ENCODE data around the gene KNDC1.

Gene KNDC1

DNA sequence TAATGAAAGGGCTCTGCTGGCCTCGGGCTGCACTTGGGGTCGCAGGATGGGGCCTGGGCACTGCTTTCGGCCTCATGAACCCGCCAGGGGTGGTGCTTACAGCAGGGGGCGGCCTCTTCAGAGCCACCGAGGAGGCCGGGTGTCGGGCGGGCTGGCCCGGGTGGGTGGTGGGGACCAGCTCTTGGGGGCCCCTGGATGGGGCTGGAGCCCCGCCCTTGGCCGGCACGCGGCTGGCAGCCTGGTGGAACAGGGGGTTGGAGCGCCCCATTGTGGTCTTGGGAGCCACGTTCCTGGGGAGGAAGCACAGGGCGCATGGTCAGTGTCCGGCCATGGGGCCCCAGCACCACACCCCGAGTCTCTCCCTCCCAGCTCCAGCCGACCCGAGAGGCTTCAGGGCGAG lies 107.8 kb downstream of the KNDC1 start:
- DNase-seq: no peak

DNA sequence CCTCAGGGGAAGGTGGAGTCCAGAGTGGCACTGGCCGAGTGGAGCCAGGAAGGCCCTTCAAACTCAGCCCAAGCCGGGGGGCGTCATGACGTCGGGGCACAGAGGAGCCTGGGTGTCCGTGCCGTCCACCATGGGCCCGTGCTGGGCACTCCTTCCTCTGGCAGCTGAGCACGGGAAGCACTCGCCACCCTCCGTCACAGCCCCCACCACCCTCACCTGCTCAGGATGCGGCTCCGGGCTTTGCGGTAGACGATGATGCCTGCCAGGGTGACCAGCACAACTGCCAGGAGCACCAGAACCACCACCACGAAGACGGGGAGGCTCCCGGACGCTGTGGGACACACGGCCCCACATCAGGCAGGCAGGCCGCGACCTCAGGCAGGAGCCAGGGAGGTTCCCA lies 108.5 kb downstream of the KNDC1 start:
- DNase-seq: no peak

DNA sequence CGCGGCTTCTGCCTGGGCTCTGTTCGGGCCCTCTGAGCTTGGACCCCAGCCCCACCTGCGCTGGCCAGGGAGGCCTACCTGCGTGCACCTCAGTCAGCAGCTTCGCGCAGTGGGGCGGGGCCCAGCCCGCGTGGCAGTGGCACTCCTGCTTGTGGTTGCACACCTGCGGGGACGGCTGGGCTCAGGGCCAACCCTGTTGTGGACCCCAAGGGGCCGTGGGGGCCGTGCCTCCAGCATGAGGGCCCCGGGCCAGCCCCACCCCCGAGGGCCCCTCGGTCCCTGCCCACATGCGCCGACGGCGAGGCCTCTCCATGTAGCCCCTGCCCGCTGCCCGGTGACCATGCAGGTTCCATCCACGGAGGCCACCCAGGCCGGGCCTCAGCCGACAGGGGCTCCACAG lies 109.3 kb downstream of the KNDC1 start:
- no peak for DNase-seq

DNA sequence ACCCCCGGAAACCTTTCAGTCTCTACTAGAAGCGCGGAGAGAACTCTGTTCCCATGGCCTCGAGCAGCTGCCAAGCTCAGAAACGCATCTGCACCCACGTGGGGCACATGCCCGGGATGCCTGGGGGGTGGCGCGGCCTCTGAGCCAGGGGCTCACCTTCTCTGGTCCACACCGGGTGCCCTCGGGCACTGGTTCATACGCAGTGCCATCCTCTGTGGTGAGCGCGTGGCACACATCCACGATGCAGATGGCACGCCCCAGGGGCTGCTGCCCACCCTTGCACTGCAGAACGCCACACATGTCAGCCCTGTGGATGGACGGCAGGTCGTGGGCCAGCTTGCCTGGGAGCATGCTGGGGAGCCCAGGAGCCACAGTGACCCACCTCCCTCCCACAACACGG lies 110.2 kb downstream of the KNDC1 start:
- DNase-seq: no peak

DNA sequence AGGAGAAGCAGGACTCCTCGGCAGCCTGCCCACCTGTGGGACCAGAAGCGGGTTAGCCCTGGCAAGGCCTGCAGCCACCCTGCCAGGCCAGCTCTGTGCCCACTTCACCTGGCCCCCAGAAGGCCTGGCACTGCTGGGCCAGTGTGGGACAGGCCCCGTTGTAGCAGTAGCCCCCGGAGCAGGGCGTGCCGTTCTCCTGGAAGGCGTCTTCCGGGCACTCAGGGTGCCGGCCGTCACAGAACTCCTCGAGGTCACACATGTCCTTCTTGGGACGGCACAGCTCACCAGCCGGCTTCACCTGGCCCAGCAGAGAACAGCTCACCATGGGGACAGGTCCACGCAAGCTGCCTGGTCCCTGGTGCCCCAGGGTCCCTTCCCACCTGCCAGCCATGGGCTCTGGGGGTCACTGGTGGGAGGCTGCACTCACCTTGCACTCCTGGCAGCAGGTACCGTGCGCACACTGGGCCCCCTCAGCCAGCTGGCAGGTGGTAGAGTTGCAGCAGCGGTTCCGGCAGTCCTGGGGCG lies 110.8 kb downstream of the KNDC1 start:
- DNase-seq: no peak

DNA sequence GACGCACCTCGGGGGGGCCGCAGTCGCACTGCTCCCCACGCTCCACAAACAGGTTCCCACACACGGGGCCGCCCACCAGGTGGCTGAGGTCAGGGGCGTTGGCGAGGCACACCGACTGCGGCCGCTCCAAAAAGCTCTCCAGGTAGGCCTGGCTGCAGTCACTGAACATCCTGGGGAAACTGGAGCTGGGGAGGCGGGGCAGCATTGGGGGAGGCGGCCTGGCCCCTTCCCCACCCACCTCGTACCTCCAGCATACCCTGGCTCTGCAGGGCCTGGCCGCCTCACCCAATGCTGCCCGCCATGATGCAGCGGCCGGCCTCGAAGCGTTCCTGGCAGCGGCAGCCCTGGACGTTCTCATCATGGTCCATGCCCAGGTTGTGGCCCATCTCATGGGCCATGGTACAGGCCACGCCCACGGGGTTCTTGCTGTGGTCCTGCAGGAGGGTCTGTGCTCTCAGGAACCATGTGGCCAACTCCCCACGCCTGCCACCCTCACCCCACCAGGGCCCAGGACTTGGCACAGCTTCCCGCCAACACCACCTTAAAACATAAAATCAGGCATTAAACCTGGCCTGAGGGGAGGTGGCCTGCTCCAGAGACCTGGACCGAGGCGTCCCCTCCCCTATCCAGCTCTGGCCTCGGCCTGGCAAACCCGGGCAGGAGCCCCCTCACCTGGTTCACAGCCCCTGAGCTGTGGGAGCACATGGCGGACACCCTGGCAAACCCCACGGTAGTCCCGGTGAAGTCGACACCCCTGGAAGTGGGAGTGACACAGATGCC lies 111.7 kb downstream of the KNDC1 start:
- no peak for DNase-seq

DNA sequence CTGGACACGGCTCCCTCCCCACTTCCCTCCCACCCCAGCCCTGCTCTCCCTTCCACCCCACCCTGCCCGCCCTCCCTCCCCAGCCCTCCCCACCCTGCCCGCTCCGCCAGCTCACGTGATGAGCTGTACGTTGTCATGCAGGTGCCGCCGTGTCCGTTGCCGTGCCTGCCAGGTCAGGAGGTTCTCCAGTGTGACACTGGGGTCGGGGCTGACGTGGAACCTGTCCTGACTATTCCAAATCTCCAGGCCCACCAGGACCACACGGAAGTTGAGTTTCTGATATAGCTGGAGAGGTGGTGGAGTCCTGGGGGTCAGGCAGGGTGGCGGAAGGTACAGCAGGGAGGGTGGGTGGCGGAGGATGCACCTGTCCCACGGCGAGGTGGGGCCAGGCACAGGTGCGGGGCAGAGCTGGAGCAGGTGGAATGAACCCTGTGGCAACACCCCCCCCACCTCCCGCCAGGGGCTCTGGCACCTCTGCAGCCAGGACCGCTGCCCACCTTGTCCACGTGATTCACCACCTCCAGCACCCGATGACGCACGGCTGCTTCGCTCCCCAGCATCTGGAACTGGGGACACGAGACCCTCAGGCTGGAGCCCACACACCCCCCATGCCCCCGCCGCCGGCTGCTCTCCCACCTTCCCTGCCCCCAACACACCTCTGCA lies 112.4 kb downstream of the KNDC1 start:
- no peak for DNase-seq

DNA sequence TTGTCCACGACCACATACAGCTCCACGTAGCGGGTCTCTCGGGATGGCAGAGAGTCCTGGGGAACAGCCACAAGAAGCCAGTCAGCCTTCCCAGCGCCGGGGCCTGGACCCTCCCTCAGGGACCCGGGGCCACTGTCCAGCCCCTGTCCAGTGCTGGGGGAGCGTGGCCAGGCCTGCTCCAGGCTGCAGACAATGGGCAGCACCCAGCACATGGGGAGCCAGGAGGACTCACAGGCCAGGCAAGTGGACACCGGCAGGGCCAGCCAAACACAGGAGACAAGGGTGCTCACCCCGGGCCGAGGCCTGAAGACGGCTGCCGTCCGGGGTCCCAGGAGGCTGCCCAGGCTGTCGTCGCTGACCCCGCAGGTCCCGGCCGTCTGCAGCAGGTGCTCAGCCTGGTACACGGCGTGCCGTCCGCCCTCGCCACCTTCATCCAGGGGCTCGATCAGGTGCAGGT lies 113.0 kb downstream of the KNDC1 start:
- no peak for DNase-seq

DNA sequence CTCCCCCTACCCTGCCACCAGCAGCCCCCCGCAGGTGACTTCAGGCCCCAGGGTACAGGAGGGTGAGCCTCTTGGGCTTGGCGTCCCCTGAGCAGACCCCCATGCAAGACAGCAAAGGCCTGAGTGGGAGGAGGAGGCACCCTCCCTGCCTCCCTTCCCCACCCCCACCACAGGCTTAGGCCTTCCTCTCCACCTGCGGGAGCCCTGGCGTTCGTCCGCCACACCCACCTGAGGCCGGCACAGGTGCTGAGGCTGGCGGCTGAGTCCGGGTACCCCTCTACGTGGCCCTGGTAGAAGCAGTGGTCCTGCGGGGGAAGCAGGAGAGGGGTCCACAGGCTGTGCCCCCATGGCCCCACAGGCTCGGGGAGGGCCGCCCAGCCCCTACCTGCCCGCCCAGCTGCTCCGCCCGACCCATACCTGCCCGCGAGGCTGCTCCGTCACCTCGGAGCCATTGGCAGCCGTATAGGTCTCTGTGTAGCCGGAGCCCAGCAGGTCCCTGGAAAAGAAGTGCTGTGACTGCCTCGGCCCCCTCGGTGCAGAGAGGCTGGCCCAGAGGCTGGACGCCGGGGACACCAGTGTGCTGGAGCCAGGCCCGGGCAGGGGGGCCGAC lies 113.6 kb downstream of the KNDC1 start:
- DNase-seq: no peak

DNA sequence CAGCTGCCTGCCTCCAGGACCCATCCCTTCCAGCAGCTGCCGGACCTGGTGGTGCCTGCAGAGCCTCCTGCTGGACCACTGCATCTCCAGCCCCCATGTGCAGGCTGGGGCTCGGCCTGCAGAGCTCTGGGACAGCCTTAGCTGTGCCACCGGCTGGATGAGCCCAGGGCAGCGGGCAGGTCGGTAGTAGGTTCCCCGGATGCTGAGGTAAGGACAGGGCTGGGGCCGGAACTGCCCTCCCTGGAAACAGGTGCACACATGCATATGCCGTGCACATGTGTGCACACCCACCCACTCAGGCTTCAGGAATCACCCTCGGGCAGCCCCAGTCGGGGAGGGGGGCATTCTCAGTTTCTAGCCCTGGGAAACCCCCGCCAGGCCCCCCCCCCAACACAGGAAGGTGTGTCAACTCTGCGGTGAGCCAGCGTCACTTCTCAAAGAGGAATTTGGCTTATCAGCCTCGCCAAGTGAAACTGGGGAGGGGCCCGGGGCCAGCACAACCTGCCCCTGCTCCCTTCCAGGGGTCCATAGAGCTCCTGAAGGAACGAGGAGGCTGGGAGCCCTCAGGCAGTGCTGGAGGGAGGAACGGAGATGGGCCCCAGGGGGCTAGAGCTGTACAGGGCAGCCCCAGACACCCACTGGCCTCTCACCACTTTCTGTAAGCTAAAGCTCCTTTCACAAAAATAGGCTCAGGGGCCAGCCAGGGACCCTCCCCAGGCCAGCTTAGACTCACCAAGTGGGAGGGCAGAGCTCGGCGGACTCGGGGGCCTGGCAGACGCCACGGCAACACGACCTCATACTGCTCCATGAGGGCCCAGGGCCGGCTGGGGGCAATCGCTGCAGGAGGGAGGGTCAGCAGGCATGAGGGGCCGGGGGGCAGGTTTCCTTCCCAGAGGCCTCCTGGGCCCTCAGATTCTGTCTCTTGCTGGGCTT lies 115.0 kb downstream of the KNDC1 start:
- peak; percentile 90 for DNase-seq

DNA sequence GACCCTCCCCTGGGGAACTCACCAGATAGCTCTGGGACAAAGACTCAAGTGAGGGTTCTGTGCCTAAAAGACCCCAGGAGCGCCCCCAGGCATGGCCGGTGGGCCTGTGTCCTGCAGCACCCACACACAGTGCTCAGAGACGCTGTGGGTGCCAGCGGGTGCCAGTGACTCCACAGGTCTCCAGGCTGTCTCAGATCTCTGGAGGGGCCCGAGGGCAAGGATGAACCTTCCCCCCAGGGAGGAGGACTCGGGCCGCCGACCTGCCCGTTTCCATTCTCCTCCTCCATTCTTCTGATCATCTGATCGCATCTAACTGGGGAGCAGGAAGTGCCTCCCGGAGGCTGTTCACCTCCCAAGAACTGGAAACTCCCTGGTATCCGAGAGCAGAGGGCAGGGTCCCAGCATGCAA lies 115.7 kb downstream of the KNDC1 start:
- DNase-seq: peak; percentile 61

Measured in CD4-positive, alpha-beta T cell treated with Interleukin-17A for 1 hour (primary cell).